GM21528 (cell line): ENCODE data around the gene PSD2.

Experiments used
- ATAC-seq: cut with Tn5 transposase; IDR thresholded peaks from one replicate; pipeline ENCODE4 v1.9.1; 2021; ENCODE audit warnings: mild to moderate bottlenecking, moderate library complexity; ENCODE audit not compliant: unreplicated experiment, low FRiP score

Gene PSD2

DNA sequence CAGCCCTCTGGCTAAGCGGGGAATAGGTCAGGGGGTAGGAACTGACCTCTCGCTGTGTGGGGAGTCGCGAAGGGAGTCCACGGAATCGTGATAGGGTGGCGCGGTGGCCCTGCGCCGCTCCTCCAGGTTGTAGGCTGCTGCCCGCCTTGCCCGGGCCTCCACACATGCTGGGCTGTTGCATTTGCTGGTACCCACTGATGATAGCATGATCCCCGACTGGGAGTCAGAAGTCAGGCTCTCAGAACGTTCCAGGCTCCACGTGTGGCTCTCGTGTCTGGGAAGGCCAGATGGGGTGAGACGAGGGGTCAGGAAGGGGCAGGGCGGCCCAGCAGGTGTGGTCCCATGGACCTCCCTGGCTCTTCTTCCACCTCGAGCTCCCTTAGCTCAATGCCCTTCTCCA lies 56.0 kb downstream of the PSD2 start:
- no peak for ATAC-seq

DNA sequence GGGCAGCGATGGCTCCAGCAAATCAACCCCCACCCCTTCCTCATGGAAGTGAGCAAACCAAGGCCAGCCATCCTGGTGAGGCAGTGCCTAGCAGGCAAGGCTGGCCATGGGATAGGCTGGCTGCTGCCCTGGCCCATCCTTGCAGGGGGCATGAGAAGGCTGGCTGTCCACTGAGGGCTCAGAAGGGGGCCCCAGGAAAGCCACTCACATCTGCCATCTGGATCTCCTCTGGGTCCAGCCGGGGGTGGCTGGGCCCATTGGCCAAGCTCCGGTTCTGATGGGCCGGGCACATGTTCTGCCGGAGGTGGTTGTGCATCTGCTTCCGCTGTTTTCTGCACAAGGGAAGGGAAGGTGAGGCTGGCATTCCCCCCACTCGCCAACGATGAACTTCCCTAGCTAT lies 57.1 kb downstream of the PSD2 start:
- no peak for ATAC-seq

DNA sequence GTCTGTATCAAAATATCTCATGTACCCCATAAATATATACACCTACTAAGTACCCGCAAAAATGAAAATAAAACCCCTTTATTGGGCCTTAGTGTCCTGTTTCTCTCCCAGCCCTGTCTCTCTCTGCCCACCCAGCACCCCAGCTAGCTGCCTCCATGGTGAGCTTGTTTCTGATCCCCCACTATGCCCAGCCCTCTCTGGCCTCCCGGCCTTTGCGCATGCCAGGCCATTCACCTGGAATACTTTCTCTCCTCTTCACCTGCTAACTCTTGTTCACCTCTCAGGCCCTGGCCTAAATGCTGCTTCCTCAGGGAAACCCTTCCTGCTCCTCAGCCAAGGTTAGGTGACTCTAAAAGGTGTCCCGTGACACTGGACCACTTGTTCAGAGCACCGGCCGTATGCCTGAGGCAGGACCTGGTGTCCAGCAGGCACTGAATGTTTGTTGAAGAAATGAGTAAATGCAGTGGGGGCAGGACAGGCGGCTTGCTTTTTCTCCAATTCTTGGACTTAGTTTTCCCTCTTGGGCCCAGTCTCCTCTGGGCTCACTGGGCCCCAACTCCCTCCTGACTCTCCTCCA lies 58.5 kb downstream of the PSD2 start:
- no peak for ATAC-seq

DNA sequence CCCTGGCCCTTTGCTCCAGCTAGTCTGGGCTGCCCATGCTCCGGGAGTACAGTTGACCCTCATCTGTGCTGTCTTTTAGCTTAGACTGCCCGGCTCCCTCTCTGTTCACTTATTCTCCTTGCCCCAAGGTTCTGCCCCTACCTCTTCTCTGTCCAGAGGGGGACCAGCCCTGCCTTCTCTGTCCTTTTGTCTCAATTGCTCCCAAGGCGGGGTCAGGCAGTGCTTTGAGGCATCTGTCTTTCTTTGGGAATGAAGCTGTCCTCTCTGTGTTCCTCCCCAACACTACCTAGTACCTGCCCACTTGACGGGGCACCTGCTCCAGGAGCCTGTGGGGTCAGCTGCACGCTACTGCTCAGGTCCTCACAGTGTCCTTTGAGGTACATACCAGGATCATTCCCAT lies 59.3 kb downstream of the PSD2 start:
- ATAC-seq = no peak

DNA sequence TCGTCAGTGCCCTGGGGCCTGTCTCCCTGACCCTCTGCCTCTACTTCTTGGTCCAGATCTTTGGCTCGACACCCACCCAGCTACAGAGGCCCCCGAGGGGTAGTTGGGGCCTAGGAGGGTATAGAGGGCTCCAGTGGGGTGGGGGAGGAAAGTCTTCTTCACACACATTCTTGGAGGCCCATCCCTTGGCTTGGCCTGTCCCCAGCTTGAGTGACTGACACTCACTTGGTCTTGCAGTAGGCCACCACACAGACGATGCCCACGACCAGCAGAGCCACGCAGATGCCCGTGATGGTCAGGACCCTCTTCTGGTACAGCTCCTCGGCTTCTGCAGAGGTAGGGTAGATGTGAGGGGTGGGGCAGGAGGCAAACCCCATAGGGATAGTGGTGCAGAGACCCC lies 59.8 kb downstream of the PSD2 start:
- ATAC-seq = no peak

DNA sequence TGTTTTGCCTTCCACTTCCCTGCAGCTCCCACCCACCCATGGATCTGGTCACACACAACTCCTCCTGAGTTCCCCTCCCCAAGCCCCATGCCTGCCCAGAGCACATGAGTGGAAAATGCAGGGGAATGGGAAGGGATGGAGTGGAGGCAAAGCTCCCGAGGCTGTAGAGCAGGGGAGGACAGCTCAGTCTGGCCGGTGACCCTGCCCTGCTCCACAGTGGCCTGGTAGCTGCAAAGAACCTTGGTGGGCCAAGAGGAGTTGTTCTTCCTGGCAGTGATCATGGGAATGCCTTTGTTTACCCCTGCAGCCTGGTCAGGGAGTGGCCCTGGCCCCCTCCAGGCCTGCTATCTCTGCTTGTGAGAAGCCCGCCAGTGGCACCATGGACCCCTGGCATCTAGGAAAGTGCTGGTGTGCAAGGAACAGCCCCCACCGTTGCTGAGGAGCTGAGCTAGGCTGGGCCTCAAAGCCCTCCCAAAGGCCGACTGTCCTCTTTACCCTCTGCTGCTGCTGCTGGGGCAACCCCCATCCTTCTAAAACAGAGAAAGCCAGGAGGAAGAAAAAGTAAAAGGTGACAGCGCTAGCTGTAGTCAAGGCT lies 60.4 kb downstream of the PSD2 start:
- ATAC-seq = no peak

DNA sequence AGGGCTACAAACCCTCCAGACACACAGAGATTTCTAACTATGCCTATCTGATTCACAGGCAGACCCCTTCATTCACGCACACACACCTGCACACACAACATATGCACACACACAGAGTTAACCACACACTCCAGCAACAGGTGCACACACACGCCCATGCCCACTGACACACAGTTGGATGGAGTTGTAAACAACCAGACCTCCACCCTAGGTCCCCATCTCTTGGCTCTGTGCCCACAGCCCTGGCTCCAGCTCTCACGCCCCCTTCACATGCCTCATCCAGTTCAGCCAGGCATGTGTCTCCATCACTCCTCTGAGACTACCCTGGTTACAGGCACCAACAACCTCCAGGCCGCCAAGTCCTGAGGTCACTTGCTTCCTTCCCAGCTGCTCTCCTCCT lies 61.1 kb downstream of the PSD2 start:
- ATAC-seq = no peak

GRCh38 chr5:139859013-139859412 lies 63.4 kb downstream of the PSD2 start:
- no peak for ATAC-seq

DNA sequence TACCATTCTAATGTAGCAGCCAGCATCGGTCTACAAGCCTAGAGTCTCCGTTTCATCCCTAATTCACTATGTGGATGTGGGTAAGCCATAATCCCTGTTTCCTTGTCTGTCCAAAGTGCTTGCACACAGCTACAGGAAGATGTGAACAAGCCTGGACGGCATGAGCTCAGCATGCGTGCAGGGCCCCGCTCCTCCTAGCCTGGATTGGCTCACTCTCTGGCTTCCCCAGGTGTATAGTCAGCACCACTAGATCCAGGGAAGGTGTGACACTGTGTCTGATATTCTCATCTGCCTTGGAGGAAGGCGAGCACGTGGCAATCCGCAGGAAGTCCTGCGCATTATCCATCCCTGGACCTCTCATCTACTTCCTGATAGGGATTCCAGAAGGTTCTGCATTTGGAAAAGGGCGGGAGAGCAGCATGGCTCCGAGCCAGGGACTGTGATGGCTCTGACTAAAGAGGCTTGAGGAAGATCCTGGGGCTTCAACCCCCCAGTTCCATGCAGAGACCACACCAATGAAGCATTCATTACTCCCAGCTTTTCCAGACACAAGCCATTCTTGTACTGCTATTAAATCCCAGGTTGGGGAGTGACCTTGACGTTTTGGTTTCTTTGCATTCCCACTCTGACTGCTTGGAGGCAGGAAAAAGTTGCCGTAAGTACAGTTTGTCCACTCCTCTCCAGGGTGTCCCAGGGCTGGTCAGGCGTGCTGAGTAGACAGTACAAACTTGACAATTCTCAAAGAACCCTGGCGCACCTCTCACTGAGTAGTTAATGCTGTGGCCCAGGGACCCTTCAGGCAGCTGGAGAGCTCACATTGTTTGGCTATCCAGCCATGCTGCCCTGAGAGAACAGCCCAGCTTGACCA lies 65.6 kb downstream of the PSD2 start:
- ATAC-seq = no peak

- ATAC-seq = no peak
Measured at GRCh38 chr5:139861889-139862207, 66.2 kb downstream of the PSD2 start.

GRCh38 chr5:139862313-139862712 lies 66.7 kb downstream of the PSD2 start:
- ATAC-seq = no peak

DNA sequence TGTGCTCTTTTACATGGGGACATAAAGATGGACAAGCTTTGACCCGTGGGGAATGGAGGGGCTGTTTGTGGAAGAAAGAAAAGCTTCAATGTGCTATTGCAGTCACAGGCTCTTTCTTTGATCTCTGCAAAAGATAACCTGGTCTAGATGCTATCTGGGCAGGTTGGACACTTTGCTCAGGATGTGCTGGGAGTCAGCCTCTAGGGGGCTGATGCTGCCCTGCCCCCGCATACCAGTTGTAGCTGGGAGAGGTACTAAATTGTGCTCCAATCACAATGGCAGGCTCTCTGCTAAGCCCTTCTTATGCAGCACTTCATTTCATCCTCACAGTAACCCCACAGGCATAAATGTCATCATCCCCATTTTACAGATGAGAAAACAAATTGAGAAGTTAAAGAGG lies 67.2 kb downstream of the PSD2 start:
- no peak for ATAC-seq

- ATAC-seq = no peak
Measured at GRCh38 chr5:139863361-139863760, 67.8 kb downstream of the PSD2 start.

GRCh38 chr5:139863855-139864558 lies 68.4 kb downstream of the PSD2 start:
- no peak for ATAC-seq

GRCh38 chr5:139864716-139865483 lies 69.3 kb downstream of the PSD2 start:
- ATAC-seq = no peak

DNA sequence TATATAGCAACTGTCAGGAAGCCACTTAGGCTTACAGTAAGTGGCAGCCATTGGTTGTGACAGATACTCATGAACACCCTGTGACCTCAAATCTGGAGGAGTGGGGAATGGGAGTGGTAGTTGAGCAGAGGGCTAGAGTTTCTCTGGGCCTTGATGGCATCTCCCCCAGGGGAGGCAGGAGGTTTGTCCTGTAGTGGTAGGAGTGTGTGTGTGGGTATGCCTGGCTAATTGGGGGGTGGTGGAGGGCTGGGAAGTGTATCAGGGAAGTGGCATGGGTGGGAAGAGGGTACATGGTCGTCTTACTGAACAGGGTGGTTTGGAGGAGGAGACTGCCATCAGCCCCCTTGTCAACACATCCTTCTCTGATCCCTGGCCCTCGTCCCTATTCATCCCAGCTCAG lies 71.5 kb downstream of the PSD2 start:
- no peak for ATAC-seq

DNA sequence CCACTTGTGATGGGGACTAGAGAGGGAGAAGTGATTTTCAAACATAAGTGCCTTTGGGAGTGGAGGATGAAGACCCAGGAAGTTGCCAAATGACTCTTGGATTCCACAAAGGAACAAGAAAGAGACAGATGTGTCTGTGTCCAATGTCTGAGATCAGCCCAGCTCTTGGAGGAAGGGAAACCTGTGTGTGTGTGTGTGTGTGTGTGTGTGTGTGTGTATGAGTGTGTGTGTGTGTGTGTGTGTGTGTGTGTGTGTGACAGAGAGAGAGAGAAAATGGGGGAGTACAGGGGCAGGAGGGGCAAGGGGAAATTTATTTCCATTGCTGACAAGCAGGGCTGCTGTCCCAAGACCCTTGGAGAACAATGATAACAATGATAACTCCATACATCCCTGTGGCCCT lies 72.0 kb downstream of the PSD2 start:
- ATAC-seq = no peak

DNA sequence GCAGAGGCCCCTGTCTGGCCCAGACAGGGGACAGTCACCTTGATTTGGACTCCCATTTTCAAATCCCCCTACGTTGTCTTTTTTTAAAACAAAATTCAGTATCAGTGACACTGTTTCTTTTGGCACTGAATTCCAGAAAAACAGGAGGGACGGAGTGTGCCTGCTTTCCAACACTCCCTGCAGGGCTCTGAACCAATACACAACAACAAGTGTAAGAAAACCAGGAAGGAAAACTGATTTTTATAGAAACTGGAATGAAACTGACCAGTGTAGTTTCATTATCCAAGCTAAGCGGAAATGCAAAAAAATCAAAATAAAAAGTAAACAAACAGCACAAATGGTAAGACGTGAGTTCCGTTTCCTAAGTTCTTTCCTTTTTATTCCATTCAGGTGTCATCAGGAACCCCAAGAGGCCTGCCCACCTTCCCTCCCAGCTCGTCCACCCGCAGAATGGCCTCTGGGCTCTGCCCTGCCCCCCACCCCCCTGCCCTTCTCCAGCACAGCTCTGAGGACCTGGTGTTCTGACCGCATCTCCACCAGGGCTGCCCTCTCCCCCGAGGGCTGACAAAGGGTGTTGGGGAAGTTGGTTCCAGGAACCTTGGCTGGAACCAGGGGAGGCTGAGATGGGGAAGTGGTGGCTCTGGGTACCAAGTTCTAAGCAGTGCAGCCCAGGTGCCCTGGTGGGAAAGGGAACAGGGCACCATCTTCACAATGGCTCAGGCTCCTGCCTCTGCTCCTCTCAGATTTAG lies 73.6 kb downstream of the PSD2 start:
- no peak for ATAC-seq

DNA sequence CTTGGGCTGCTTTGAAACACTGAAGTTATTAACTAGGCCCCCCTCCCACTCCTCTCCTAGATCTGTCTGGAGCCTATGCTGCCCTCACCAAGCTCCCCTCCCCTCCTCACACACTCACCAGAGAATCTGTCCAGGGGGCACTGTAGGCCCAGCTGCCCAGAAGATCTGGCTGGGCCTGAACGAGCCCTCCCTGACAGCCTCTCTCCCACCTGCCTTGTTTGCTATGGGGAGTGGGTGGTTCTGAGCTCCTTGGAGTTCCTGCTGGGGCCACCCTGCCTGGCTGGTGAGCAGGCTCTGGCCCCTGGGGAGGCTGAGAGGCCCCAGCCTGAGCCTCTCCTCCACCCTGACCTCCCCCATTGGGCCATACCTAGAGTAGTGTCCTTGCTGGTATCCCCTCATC lies 75.1 kb downstream of the PSD2 start:
- ATAC-seq = no peak

- no peak for ATAC-seq
Measured at GRCh38 chr5:139871614-139872013, 76.0 kb downstream of the PSD2 start.
